A549 (cell line): ENCODE data around the gene RTN4RL2. TPM values are rescaled to one million over a fixed set of nuclear protein-coding genes. Genes with fewer than 3 reads are reported as not detected.
A peak's percentile ranks its signal among the peaks of the same experiment; 100 is the strongest.

Experiments used
- BHLHE40 ChIP-seq: IDR thresholded peaks from 2 replicates; pipeline ENCODE4 v1.6.1; 2012; ENCODE audit warnings: low read depth, low read length, inconsistent platforms
- CBX2 ChIP-seq: fragments of 200-600 bp; sonication (generic); IDR thresholded peaks from 2 replicates; pipeline ENCODE4 v1.6.1; 2016; ENCODE audit warnings: low read depth, mild to moderate bottlenecking, borderline replicate concordance
- CEBPB ChIP-seq, 2 experiments: fragments of >200 bp in 1 of 2; sonication (Bioruptor Twin) in 1 of 2; formaldehyde crosslinking in 1 of 2; IDR thresholded peaks; 2 replicates each; pipeline ENCODE4 v1.6.1; 2012 to 2016
- CHD4 ChIP-seq: fragments of 200-600 bp; sonication (generic); IDR thresholded peaks from 2 replicates; pipeline ENCODE4 v1.6.1; 2016; ENCODE audit warnings: antibody characterized with exemption, mild to moderate bottlenecking, borderline replicate concordance
- EHMT2 ChIP-seq: fragments of 200-600 bp; sonication (generic); IDR thresholded peaks from 2 replicates; pipeline ENCODE4 v1.6.1; 2016; ENCODE audit warnings: antibody characterized with exemption, low read depth, mild to moderate bottlenecking, moderate library complexity
- ESRRA ChIP-seq: fragments of 150-350 bp; IDR thresholded peaks from 2 replicates; pipeline ENCODE4 v1.6.1; 2014; ENCODE audit warnings: mild to moderate bottlenecking, low read length, borderline replicate concordance
- FOSB ChIP-seq: fragments of 250-450 bp; sonication (Bioruptor Pico); IDR thresholded peaks from 2 replicates; pipeline ENCODE4 v1.5.0; 2020; ENCODE audit warnings: mild to moderate bottlenecking, moderate library complexity
- GATA3 ChIP-seq: IDR thresholded peaks from 2 replicates; pipeline ENCODE4 v1.6.1; 2012; ENCODE audit warnings: borderline replicate concordance
- HDAC2 ChIP-seq: fragments of 200-600 bp; sonication (generic); IDR thresholded peaks from 2 replicates; pipeline ENCODE4 v1.6.1; 2016
- JUN ChIP-seq, 2 experiments: fragments of >200 bp; sonication (Bioruptor Twin); formaldehyde crosslinking; IDR thresholded peaks; 2 replicates in 1 of 2; 3 replicates in 1 of 2; pipeline ENCODE4 v1.6.1; 2016 to 2017
- KDM1A ChIP-seq: fragments of 200-600 bp; sonication (generic); IDR thresholded peaks from 2 replicates; pipeline ENCODE4 v1.6.1; 2016; ENCODE audit warnings: low read depth, mild to moderate bottlenecking
- KDM5A ChIP-seq: fragments of 200-600 bp; sonication (generic); IDR thresholded peaks from 2 replicates; pipeline ENCODE4 v1.6.1; 2016; ENCODE audit warnings: antibody characterized with exemption, mild to moderate bottlenecking
- MAZ ChIP-seq: fragments of 150-350 bp; IDR thresholded peaks from 2 replicates; pipeline ENCODE4 v1.6.1; 2014; ENCODE audit warnings: antibody characterized with exemption, low read depth, low read length, borderline replicate concordance
- MYC ChIP-seq: IDR thresholded peaks from 2 replicates; pipeline ENCODE4 v1.6.1; 2012; ENCODE audit warnings: mild to moderate bottlenecking, inconsistent platforms, low read length, improper control_type of control experiment, borderline replicate concordance
- NFE2L2 ChIP-seq: fragments of 150-350 bp; conservative IDR thresholded peaks from 2 replicates; pipeline ENCODE4 v1.6.1; 2014; ENCODE audit warnings: low read length
- NPAS2 ChIP-seq: fragments of 250-450 bp; sonication (Bioruptor Pico); IDR thresholded peaks from 2 replicates; pipeline ENCODE4 v1.8.0; 2022; ENCODE audit warnings: mild to moderate bottlenecking, moderate library complexity, borderline replicate concordance
- NR3C1 ChIP-seq: fragments of >200 bp; sonication (Bioruptor Twin); formaldehyde crosslinking; IDR thresholded peaks from 3 replicates; pipeline ENCODE4 v1.6.1; 2017
- PHF8 ChIP-seq: fragments of 200-600 bp; sonication (generic); IDR thresholded peaks from 2 replicates; pipeline ENCODE4 v1.6.1; 2016; ENCODE audit warnings: low read depth, mild to moderate bottlenecking, antibody characterized with exemption, moderate library complexity, borderline replicate concordance
- POLR2A ChIP-seq: IDR thresholded peaks from 2 replicates; pipeline ENCODE4 v1.6.1; 2012; ENCODE audit warnings: mild to moderate bottlenecking, low read length
- RARB ChIP-seq: fragments of 250-450 bp; sonication (Bioruptor Pico); IDR thresholded peaks from 2 replicates; pipeline ENCODE4 v1.8.0; 2021; ENCODE audit warnings: mild to moderate bottlenecking, moderate library complexity
- RCOR1 ChIP-seq: fragments of 150-350 bp; IDR thresholded peaks from 2 replicates; pipeline ENCODE4 v1.6.1; 2014; ENCODE audit warnings: antibody characterized with exemption, low read length, low read depth
- RFX5 ChIP-seq: fragments of 450-650 bp; IDR thresholded peaks from 2 replicates; pipeline ENCODE4 v1.7.1; 2014; ENCODE audit warnings: antibody characterized with exemption, mild to moderate bottlenecking, moderate library complexity
- SMC3 ChIP-seq: fragments of >200 bp; sonication (Bioruptor Twin); formaldehyde crosslinking; IDR thresholded peaks from 3 replicates; pipeline ENCODE4 v1.6.1; 2018; ENCODE audit warnings: inconsistent platforms
- TP53 ChIP-seq: fragments of 250-450 bp; sonication (Bioruptor Pico); IDR thresholded peaks from 2 replicates; pipeline ENCODE4 v1.5.0; 2021; ENCODE audit warnings: mild to moderate bottlenecking, moderate library complexity
- ZC3H11A ChIP-seq: fragments of 450-650 bp; IDR thresholded peaks from 2 replicates; pipeline ENCODE4 v1.6.1; 2014; ENCODE audit warnings: antibody characterized with exemption, mild to moderate bottlenecking
- ZFP36 ChIP-seq: fragments of 450-650 bp; IDR thresholded peaks from 2 replicates; pipeline ENCODE4 v1.6.1; 2014; ENCODE audit warnings: borderline replicate concordance; ENCODE audit not compliant: partially characterized antibody
- ZSCAN20 ChIP-seq: fragments of 250-450 bp; sonication (Bioruptor Pico); IDR thresholded peaks from 2 replicates; pipeline ENCODE4 v1.8.0; 2022; ENCODE audit warnings: mild to moderate bottlenecking, moderate library complexity
- polyA plus RNA-seq, 4 experiments: library from polyadenylated mRNA; depleted of rRNA in 3 of 4; stranded (reverse); fragments of >200 nt; fragmentation: RNase III in 1 of 4; extraction: RNeasy Plus Mini Kit Qiagen cat#74134 plus additional on column Dnase treatment in 1 of 4; gene quantifications; 2 replicates in 3 of 4; 3 replicates in 1 of 4; pipeline ENCODE4 v1.2.3, GENCODE V29; 2011 to 2017
- TF ChIP-seq, protein P1 (sequence below): IDR thresholded peaks from 2 replicates; pipeline ENCODE4 v1.6.1; 2012
- TF ChIP-seq, protein P2 (sequence below): IDR thresholded peaks from 2 replicates; pipeline ENCODE4 v1.6.1; 2012; ENCODE audit warnings: low read depth, borderline replicate concordance
- TF ChIP-seq, protein P3 (sequence below): fragments of 150-350 bp; IDR thresholded peaks from 2 replicates; pipeline ENCODE4 v1.6.1; 2014; ENCODE audit warnings: low read depth, mild to moderate bottlenecking, low read length
- TF ChIP-seq, protein P4 (sequence below): fragments of 250-450 bp; sonication (Bioruptor Pico); IDR thresholded peaks from 2 replicates; pipeline ENCODE4 v1.5.0; 2021; ENCODE audit warnings: mild to moderate bottlenecking, moderate library complexity, borderline replicate concordance
- TF ChIP-seq, protein P5 (sequence below): fragments of >200 bp; sonication (Bioruptor Twin); formaldehyde crosslinking; IDR thresholded peaks from 3 replicates; pipeline ENCODE4 v1.5.1; 2016
- TF ChIP-seq, protein P6 (sequence below): IDR thresholded peaks from 2 replicates; pipeline ENCODE4 v1.6.1; 2012

RTN4RL2 gene
- polyA plus RNA-seq, 2 of the 4 experiments (the other 2 are of a cell fraction), result 9.2 to 23.7 TPM

DNA sequence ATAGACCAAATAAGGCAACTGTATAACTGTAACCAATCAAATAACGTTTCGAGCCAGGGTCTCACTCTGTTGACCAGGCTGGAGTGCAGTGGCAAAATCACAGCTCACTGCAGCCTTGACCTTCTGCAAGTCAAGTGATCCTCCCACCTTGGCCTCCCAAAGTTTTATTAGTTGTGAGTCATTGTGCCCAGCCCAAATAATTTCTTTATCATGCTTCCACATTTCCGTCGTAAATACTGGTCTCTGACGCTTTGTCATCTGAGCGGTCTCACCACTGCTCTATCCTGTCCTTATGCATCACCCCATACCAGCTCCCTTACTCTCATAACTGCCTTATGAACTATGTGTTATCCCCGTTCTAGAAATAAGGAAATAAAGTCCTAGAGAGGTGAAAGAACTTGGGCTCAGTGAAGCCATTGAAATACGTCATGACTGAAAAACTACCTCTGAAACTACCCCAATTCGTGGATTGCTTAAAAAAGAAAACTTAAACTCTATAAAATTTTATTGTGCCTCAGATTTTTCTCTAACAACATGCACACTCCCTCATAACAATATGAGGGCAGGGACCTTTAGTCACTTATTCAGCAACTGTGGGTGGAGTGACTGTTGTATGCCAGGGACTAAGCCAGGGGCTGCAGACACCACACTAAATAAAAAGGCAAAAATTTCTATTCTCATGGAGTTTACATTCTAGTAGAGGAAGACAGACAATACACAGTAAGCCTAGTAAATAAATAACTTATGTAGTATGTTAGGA, 15.8 kb upstream of the RTN4RL2 start (continued):
- TF ChIP-seq RARB (CRISPR knock-in tag), result 0 out of 2 replicates have a peak, but pooled peaks have one; percentile 66
- no peak for TF ChIP-seq CBX2
- TF ChIP-seq ZC3H11A, result no peak
- no peak for TF ChIP-seq RCOR1
- TF ChIP-seq CHD4, result no peak
- TF ChIP-seq KDM5A, result no peak
- TF ChIP-seq ZSCAN20 (CRISPR knock-in tag), result no peak
- no peak for TF ChIP-seq FOSB
- no peak for TF ChIP-seq NR3C1
- TF ChIP-seq KDM1A, result no peak
- no peak for TF ChIP-seq TP53 (CRISPR knock-in tag)
- TF ChIP-seq EHMT2, result no peak
- no peak for TF ChIP-seq POLR2A
- TF ChIP-seq, protein P1, sequence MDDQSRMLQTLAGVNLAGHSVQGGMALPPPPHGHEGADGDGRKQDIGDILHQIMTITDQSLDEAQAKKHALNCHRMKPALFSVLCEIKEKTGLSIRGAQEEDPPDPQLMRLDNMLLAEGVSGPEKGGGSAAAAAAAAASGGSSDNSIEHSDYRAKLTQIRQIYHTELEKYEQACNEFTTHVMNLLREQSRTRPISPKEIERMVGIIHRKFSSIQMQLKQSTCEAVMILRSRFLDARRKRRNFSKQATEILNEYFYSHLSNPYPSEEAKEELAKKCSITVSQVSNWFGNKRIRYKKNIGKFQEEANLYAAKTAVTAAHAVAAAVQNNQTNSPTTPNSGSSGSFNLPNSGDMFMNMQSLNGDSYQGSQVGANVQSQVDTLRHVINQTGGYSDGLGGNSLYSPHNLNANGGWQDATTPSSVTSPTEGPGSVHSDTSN, result 0 out of 2 replicates have a peak, but pooled peaks have one; percentile 69
- peak; percentile 93 for TF ChIP-seq GATA3
- TF ChIP-seq, protein P2, sequence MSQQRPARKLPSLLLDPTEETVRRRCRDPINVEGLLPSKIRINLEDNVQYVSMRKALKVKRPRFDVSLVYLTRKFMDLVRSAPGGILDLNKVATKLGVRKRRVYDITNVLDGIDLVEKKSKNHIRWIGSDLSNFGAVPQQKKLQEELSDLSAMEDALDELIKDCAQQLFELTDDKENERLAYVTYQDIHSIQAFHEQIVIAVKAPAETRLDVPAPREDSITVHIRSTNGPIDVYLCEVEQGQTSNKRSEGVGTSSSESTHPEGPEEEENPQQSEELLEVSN, result no peak
- TF ChIP-seq, protein P3, sequence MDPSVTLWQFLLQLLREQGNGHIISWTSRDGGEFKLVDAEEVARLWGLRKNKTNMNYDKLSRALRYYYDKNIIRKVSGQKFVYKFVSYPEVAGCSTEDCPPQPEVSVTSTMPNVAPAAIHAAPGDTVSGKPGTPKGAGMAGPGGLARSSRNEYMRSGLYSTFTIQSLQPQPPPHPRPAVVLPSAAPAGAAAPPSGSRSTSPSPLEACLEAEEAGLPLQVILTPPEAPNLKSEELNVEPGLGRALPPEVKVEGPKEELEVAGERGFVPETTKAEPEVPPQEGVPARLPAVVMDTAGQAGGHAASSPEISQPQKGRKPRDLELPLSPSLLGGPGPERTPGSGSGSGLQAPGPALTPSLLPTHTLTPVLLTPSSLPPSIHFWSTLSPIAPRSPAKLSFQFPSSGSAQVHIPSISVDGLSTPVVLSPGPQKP, result no peak
- no peak for TF ChIP-seq HDAC2
- TF ChIP-seq MYC, result no peak
- no peak for TF ChIP-seq ESRRA
- TF ChIP-seq NFE2L2, result no peak
- TF ChIP-seq NPAS2 (CRISPR knock-in tag), result no peak
- TF ChIP-seq, protein P4, sequence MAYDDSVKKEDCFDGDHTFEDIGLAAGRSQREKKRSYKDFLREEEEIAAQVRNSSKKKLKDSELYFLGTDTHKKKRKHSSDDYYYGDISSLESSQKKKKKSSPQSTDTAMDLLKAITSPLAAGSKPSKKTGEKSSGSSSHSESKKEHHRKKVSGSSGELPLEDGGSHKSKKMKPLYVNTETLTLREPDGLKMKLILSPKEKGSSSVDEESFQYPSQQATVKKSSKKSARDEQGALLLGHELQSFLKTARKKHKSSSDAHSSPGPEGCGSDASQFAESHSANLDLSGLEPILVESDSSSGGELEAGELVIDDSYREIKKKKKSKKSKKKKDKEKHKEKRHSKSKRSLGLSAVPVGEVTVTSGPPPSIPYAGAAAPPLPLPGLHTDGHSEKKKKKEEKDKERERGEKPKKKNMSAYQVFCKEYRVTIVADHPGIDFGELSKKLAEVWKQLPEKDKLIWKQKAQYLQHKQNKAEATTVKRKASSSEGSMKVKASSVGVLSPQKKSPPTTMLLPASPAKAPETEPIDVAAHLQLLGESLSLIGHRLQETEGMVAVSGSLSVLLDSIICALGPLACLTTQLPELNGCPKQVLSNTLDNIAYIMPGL (CRISPR knock-in tag), result no peak
- TF ChIP-seq PHF8, result no peak
- no peak for TF ChIP-seq BHLHE40
- TF ChIP-seq, protein P5, sequence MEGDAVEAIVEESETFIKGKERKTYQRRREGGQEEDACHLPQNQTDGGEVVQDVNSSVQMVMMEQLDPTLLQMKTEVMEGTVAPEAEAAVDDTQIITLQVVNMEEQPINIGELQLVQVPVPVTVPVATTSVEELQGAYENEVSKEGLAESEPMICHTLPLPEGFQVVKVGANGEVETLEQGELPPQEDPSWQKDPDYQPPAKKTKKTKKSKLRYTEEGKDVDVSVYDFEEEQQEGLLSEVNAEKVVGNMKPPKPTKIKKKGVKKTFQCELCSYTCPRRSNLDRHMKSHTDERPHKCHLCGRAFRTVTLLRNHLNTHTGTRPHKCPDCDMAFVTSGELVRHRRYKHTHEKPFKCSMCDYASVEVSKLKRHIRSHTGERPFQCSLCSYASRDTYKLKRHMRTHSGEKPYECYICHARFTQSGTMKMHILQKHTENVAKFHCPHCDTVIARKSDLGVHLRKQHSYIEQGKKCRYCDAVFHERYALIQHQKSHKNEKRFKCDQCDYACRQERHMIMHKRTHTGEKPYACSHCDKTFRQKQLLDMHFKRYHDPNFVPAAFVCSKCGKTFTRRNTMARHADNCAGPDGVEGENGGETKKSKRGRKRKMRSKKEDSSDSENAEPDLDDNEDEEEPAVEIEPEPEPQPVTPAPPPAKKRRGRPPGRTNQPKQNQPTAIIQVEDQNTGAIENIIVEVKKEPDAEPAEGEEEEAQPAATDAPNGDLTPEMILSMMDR, result no peak
- TF ChIP-seq RFX5, result no peak
- TF ChIP-seq JUN (IDR thresholded peaks at IDR 0.05), result peak; percentile 54 to 65; a peak in 2 of 5 replicates
- peak; percentile 23; the same call in 1 of the 3 replicates for TF ChIP-seq SMC3
- no peak for TF ChIP-seq MAZ
- TF ChIP-seq, protein P6, sequence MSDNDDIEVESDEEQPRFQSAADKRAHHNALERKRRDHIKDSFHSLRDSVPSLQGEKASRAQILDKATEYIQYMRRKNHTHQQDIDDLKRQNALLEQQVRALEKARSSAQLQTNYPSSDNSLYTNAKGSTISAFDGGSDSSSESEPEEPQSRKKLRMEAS, result peak; percentile 58; the same call in 1 of the 2 replicates
- peak; percentile 32 to 74; a peak in 3 of 4 replicates for TF ChIP-seq CEBPB (IDR thresholded peaks at IDR 0.05)
- TF ChIP-seq ZFP36, result no peak
